Suprapubic skin (tissue), 4 donors: ENCODE results near the gene HJV. TPM values are rescaled to one million over a fixed set of nuclear protein-coding genes. Genes with fewer than 3 reads are reported as not detected.

Experiments
- DNase-seq, 2 donors: peaks; one replicate each; pipeline ENCODE4 v3.0.0-alpha.2; 2019; ENCODE audit warnings: low spot score in 2 of 2
- H3K27ac ChIP-seq: fragments of 200-600 bp; sonication (generic); one replicate; pipeline ENCODE4 v1.5.1; 2019
- H3K27me3 ChIP-seq: fragments of 200-600 bp; sonication (generic); one replicate; pipeline ENCODE4 v1.5.1; 2019
- H3K36me3 ChIP-seq: fragments of 200-600 bp; sonication (generic); one replicate; pipeline ENCODE4 v1.5.1; 2019
- H3K4me1 ChIP-seq: fragments of 200-600 bp; sonication (generic); one replicate; pipeline ENCODE4 v1.5.1; 2019
- H3K4me3 ChIP-seq: fragments of 200-600 bp; sonication (generic); one replicate; pipeline ENCODE4 v1.5.1; 2019; ENCODE audit warnings: mild to moderate bottlenecking
- H3K9me3 ChIP-seq: fragments of 200-600 bp; sonication (generic); one replicate; pipeline ENCODE4 v1.5.1; 2019
- CTCF ChIP-seq, 2 donors: fragments of 200-600 bp in 1 of 2; fragments of 450-650 bp in 1 of 2; sonication (generic) in 1 of 2; IDR thresholded peaks; one replicate each; pipeline ENCODE4 v1.5.1; 2016 to 2019; ENCODE audit warnings: antibody characterized with exemption in 2 of 2, mild to moderate bottlenecking in 1 of 2, moderate library complexity in 1 of 2
- EP300 ChIP-seq: sonication (generic); formaldehyde crosslinking; IDR thresholded peaks from one replicate; pipeline ENCODE4 v1.6.1; 2017; ENCODE audit warnings: antibody characterized with exemption
- POLR2A ChIP-seq, 2 donors: fragments of 450-650 bp; IDR thresholded peaks; one replicate each; pipeline ENCODE4 v1.6.1; 2017; ENCODE audit warnings: antibody characterized with exemption in 2 of 2, mild to moderate bottlenecking in 2 of 2, moderate library complexity in 2 of 2
- POLR2AphosphoS5 ChIP-seq, 3 donors: sonication (generic); formaldehyde crosslinking; IDR thresholded peaks; one replicate each; pipeline ENCODE4 v1.6.1; 2017; ENCODE audit warnings: antibody characterized with exemption in 3 of 3
- WGBS: methylation state at CpG from one replicate; pipeline ENCODE4 v1.1.5; 2018; 5-methylcytosine and 5-hydroxymethylcytosine counted together
- total RNA-seq, 4 donors: library from RNA; depleted of rRNA; stranded (reverse); fragments of >200 nt; gene quantifications; one replicate each; pipeline ENCODE4 v1.1.0, GENCODE V29; 2016

The HJV gene
- total RNA-seq, 4 donors from 2014 or later = not detected

- no peak overlapping the region for H3K27ac ChIP-seq
- WGBS = 64% methylated on average over 1 of the region's 1 CpG
- no peak for DNase-seq
- H3K4me3 ChIP-seq = no peak overlapping the region
- peaks cover 9% of the 10 kb centered on the region for H3K4me1 ChIP-seq
- no peaks in the 10 kb centered on the region for H3K9me3 ChIP-seq
- TF ChIP-seq POLR2AphosphoS5 (IDR thresholded peaks at IDR 0.05) (no peak), EP300 (no peak), POLR2A (IDR thresholded peaks at IDR 0.05) (no peak), CTCF (IDR thresholded peaks at IDR 0.05) (no peak)
- no peaks in the 10 kb centered on the region for H3K36me3 ChIP-seq
- H3K27me3 ChIP-seq = peaks cover 30% of the 10 kb centered on the region
These were observed 487 bp downstream of the HJV start for GRCh38 chr1:146021050-146021445.

DNA sequence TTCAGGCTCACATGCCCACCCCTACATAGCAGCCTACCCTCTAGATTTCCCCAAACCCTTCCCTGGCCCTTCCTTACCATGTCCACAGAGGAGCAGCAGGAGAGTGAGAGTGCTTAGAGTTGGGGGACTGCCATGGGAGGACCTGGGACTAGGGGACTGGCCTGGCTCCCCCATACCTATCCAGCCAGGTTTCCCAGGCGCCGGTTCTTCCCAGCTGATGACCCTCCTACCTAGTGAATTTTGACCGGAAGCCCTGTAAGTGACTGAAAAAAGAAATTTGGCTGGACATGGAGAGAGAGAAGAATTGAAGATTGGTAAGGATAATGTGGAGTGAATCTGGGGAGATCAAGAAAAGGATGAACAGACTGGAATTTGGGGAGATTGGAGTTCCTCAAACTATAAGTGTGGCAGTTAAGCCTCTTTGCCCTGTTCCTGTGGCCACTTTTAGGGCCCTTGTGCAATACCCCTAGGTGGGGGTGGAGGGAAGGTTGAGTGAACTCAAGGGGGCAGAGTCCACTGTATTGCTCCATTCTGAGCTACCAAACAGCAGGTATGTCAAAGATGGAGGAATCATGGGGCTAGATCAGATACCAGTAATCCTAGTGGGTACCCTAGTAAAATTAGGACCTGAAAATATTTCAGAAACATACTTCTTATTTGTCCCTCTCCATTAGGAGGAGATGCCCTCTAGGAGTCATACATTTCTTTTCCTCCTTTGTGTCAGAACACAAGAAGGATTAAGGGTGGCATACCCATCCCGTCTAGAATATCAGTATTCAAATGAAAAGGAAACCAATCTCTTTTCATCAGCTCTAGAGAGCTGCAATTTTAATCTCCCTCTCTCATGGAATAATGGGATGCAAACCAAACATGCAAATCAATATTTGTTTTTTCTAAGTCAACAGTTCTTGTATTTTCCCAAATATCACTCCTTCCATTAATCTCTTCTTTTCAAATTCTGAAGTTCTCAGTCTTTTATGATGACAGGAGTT lies 1.2 kb downstream of the HJV start:
- H3K9me3 ChIP-seq = no peaks in the 10 kb centered on the region
- H3K4me1 ChIP-seq = peaks cover 9% of the 10 kb centered on the region
- DNase-seq = peak in 1 of 2 donors; percentile 31
- no peak overlapping the region for H3K4me3 ChIP-seq
- WGBS = 94% methylated on average over 4 of the region's 4 CpGs
- peaks cover 30% of the 10 kb centered on the region for H3K27me3 ChIP-seq
- TF ChIP-seq POLR2AphosphoS5 (IDR thresholded peaks at IDR 0.05) (no peak), CTCF (IDR thresholded peaks at IDR 0.05) (no peak), POLR2A (IDR thresholded peaks at IDR 0.05) (no peak), EP300 (no peak)
- no peak overlapping the region for H3K27ac ChIP-seq
- H3K36me3 ChIP-seq = no peaks in the 10 kb centered on the region

DNA sequence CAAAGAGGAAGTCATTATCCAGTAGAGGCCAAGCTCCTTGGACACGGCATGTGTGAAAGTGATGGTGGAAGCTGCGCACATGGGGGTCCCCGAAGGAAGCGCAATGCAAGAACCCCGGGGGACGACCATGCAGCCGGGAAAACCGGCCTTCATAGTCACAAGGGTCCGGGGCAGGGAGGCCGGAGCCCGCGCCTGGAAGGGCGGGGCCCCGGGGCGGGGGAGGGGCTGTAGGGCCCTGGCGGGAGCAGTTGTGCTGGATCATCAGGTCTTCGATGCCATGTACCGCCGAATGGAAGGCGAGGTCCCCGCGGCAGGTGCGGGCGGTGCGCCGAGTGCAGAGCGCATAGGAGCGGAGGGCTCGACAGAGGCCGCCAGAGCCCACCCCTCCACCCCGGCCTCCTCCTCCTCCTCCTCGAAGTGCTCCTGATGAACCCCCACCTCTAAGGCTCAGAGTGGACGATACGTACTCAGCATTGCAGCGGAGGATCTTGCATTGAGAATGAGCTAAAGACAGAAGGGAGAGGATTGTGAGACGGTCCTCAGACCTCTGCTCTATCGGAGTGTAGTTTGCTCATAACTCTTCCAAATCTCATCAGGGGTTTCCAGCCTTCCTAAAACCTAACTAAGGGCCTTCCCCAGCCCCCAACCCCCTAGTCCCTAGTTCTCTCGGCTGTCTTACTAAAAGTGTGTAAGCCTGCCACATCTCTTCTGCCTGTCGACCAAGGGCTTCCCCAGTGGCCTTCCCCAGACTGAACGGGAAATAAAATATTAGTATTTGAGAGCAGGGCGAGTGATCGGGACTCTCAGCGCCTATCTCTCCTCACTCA lies 2.1 kb downstream of the HJV start:
- H3K4me1 ChIP-seq = peaks cover 9% of the 10 kb centered on the region
- peaks cover 30% of the 10 kb centered on the region for H3K27me3 ChIP-seq
- TF ChIP-seq EP300 (no peak), CTCF (IDR thresholded peaks at IDR 0.05) (no peak), POLR2A (IDR thresholded peaks at IDR 0.05) (no peak), POLR2AphosphoS5 (IDR thresholded peaks at IDR 0.05) (no peak)
- no peaks in the 10 kb centered on the region for H3K36me3 ChIP-seq
- H3K9me3 ChIP-seq = no peaks in the 10 kb centered on the region
- WGBS = 31% methylated on average over 24 of the region's 43 CpGs
- H3K4me3 ChIP-seq = peak overlapping the region; percentile 33
- DNase-seq = peak in 1 of 2 donors; percentile 53
- H3K27ac ChIP-seq = no peak overlapping the region

DNA sequence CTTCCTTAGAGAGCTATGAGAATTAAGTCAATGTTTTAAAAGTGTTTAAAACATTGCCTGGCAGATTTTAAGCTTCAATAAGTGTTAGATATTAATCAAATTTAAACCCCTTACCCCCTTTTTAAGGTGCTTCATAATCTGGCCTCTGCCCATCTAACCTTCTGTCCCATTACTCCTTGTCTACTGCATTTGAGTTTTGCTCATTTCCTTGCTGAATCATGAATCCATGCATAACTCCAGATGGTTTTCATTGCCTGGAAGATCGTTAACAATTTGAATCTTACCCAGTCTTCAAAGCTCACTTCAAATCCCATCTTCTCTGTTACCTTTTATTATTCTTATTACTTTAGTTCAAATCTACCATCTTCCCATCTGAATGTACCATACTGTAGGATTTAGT lies 4.6 kb downstream of the HJV start:
- Histone ChIP-seq H3K36me3 (no peaks in the 10 kb centered on the region), H3K27me3 (peaks cover 25% of the 10 kb centered on the region), H3K27ac (no peak overlapping the region), H3K4me1 (peaks cover 16% of the 10 kb centered on the region), H3K4me3 (no peak overlapping the region), H3K9me3 (no peaks in the 10 kb centered on the region)
- DNase-seq = no peak
- TF ChIP-seq EP300 (no peak), POLR2AphosphoS5 (IDR thresholded peaks at IDR 0.05) (no peak), POLR2A (IDR thresholded peaks at IDR 0.05) (no peak), CTCF (IDR thresholded peaks at IDR 0.05) (no peak)
- 38% methylated on average over 1 of the region's 1 CpG for WGBS

DNA sequence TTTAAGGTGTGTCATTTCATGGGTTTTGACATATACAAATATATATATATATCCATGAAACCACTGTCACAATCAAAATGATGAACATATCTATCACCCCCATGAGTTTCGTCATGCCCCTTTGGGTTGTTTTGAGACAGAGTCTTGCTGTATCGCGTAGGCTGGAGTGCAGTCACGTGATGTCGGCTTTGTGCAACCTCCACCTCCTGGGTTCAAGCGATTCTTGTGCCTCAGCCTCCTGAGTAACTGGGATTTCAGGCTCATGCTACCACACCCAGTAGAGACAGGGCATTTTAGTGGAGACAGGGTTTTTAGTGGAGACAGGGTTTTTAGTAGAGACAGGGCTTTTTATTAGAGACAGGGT lies 8.0 kb downstream of the HJV start:
- no peaks in the 10 kb centered on the region for H3K27me3 ChIP-seq
- no peak for TF ChIP-seq POLR2A (IDR thresholded peaks at IDR 0.05)
- no peak for TF ChIP-seq POLR2AphosphoS5 (IDR thresholded peaks at IDR 0.05)
- TF ChIP-seq EP300 = no peak
- WGBS = 83% methylated on average over 6 of the region's 6 CpGs

More for the DNA sequence above, 8.0 kb downstream of the HJV start:
- DNase-seq = no peak
- Histone ChIP-seq H3K27ac (no peak overlapping the region), H3K4me1 (peaks cover 6% of the 10 kb centered on the region), H3K4me3 (no peak overlapping the region), H3K36me3 (no peaks in the 10 kb centered on the region), H3K9me3 (no peaks in the 10 kb centered on the region)
